B cell (primary cell): Measurements from ENCODE around the gene IL7R. TPM values are rescaled to one million over a fixed set of nuclear protein-coding genes. Genes with fewer than 3 reads are reported as not detected.

Source experiments
- ATAC-seq: fragments of 200-7000 bp; cut with Tn5 transposase; one replicate; pipeline ENCODE4 v1.10.0; 2021; ENCODE audit warnings: low read depth, mild to moderate bottlenecking, moderate number of reproducible peaks, moderate library complexity
- CTCF ChIA-PET: fragments of 350-600 bp; sonication (Branson Sonifier 250); formaldehyde crosslinking; loops from one replicate; lab custom pipeline; 2021; ENCODE audit warnings: antibody characterized with exemption, inconsistent platforms; lab: Charles Lee
- POLR2A ChIA-PET: fragments of 350-600 bp; sonication (Branson Sonifier 250); formaldehyde crosslinking; loops from one replicate; lab custom pipeline; 2021; ENCODE audit warnings: antibody characterized with exemption; lab: Charles Lee
- DNase-seq: peaks from one replicate; pipeline ENCODE4 v3.0.0; 2013
- H2AFZ ChIP-seq: 2 replicates; pipeline ENCODE4 v1.6.1; 2012; ENCODE audit warnings: mild to moderate bottlenecking, low read depth, low read length; ENCODE audit not compliant: insufficient read depth, poor library complexity, severe bottlenecking
- H3K27ac ChIP-seq, 2 donors: 1 replicate in 1 of 2; 2 replicates in 1 of 2; pipeline ENCODE4 v1.5.1; 2012 to 2013; ENCODE audit warnings: low read length in 2 of 2, mild to moderate bottlenecking in 2 of 2, moderate library complexity in 1 of 2
- H3K27me3 ChIP-seq, 4 experiments: fragments of 200-600 bp in 1 of 4; sonication (generic) in 1 of 4; replicated peaks in 1 of 4; 1 replicate in 2 of 4; 2 replicates in 2 of 4; pipeline versions ENCODE4 v1.6.1 to v1.7.0; 2013 to 2016; ENCODE audit warnings: low read length in 3 of 4, mild to moderate bottlenecking in 2 of 4, mixed read lengths in 1 of 4, moderate library complexity in 1 of 4; ENCODE audit not compliant: insufficient read depth in 4 of 4, control insufficient read depth in 3 of 4; ENCODE audit errors: control extremely low read depth in 1 of 4
- H3K36me3 ChIP-seq, 2 experiments: replicated peaks in 1 of 2; 1 replicate in 1 of 2; 2 replicates in 1 of 2; pipeline versions ENCODE4 v1.6.1 to v1.7.1; 2013; ENCODE audit warnings: low read length in 1 of 2; ENCODE audit not compliant: insufficient read depth in 2 of 2, control insufficient read depth in 1 of 2; ENCODE audit errors: control extremely low read depth in 1 of 2, extremely low read depth in 1 of 2
- H3K4me1 ChIP-seq, 2 donors: fragments of 200-600 bp in 1 of 2; sonication (generic) in 1 of 2; 1 replicate in 1 of 2; 2 replicates in 1 of 2; pipeline versions ENCODE4 v1.5.1 to v1.6.1; 2013 to 2017; ENCODE audit warnings: low read length in 2 of 2; ENCODE audit not compliant: control insufficient read depth in 2 of 2, insufficient read depth in 2 of 2
- H3K4me2 ChIP-seq: replicated peaks from 2 replicates; pipeline ENCODE3; 2012; ENCODE audit warnings: mild to moderate bottlenecking, low read depth, low read length; ENCODE audit not compliant: poor library complexity, severe bottlenecking
- H3K4me3 ChIP-seq, 5 experiments: fragments of 200-600 bp in 1 of 5; sonication (generic) in 1 of 5; 1 replicate in 3 of 5; 2 replicates in 2 of 5; pipeline versions ENCODE4 v1.5.1 to v1.7.0; 2011 to 2016; ENCODE audit warnings: low read length in 4 of 5, mild to moderate bottlenecking in 4 of 5, low read depth in 2 of 5, control low read depth in 1 of 5, moderate library complexity in 1 of 5; ENCODE audit not compliant: insufficient read depth in 1 of 5; ENCODE audit errors: control extremely low read depth in 1 of 5, extremely low read depth in 1 of 5
- H3K79me2 ChIP-seq: fragments of 200-600 bp; sonication (generic); one replicate; pipeline ENCODE4 v1.6.0; 2016; ENCODE audit warnings: low read length; ENCODE audit not compliant: control insufficient read depth, insufficient read depth
- H3K9ac ChIP-seq: fragments of 200-600 bp; sonication (generic); 2 replicates; pipeline ENCODE4 v1.6.1; 2017; ENCODE audit warnings: mild to moderate bottlenecking, low read length, moderate library complexity
- H3K9me3 ChIP-seq, 3 donors: one replicate each; pipeline versions ENCODE4 v1.6.1 to v1.7.1; 2013; ENCODE audit warnings: low read length in 2 of 3; ENCODE audit not compliant: control insufficient read depth in 2 of 3, insufficient read depth in 1 of 3; ENCODE audit errors: control extremely low read depth in 1 of 3
- H4K20me1 ChIP-seq: 2 replicates; pipeline ENCODE4 v1.6.0; 2012; ENCODE audit warnings: mild to moderate bottlenecking, low read length; ENCODE audit not compliant: insufficient read depth, control insufficient read depth, poor library complexity, severe bottlenecking
- H3K27ac Mint-ChIP-seq: one replicate; pipeline ENCODE4 v1.8.0; 2021; ENCODE audit warnings: mixed read lengths
- H3K27me3 Mint-ChIP-seq: one replicate; pipeline ENCODE4 v1.8.0; 2021; ENCODE audit warnings: mixed read lengths
- H3K4me1 Mint-ChIP-seq: one replicate; pipeline ENCODE4 v1.8.0; 2021; ENCODE audit warnings: mixed read lengths
- H3K4me3 Mint-ChIP-seq: one replicate; pipeline ENCODE4 v1.8.0; 2021; ENCODE audit warnings: mixed read lengths
- H3K9me3 Mint-ChIP-seq: one replicate; pipeline ENCODE4 v1.8.0; 2022; ENCODE audit warnings: mixed read lengths; ENCODE audit not compliant: insufficient read depth
- EZH2 ChIP-seq: IDR thresholded peaks from 2 replicates; pipeline ENCODE4 v1.6.1; 2012; ENCODE audit warnings: borderline replicate concordance, low read depth, mild to moderate bottlenecking, moderate library complexity, low read length; ENCODE audit not compliant: insufficient read depth, poor library complexity, severe bottlenecking
- WGBS: methylation state at CpG from one replicate; pipeline ENCODE4 v1.1.5; 2013; ENCODE audit warnings: missing lambda C conversion rate; ENCODE audit not compliant: insufficient coverage; 5-methylcytosine and 5-hydroxymethylcytosine counted together
- intact Hi-C: fragments of 100-400 bp; cut with micrococcal nuclease; formaldehyde crosslinking; loops from one replicate; pipeline ENCODE4 v1.10.0; 2022
- polyA plus RNA-seq: library from polyadenylated mRNA; depleted of rRNA; stranded (reverse); fragments of >200 nt; gene quantifications from 2 replicates; pipeline ENCODE4 v1.2.3, GENCODE V29; 2012
- total RNA-seq, 2 donors: library from RNA; stranded (reverse); fragments of 120-200 nt in 1 of 2; gene quantifications; 1 replicate in 1 of 2; 2 replicates in 1 of 2; pipeline versions ENCODE4 v1.2.3 to v1.2.4, GENCODE V29; 2013 to 2022
- TF ChIP-seq, protein P1 (sequence below): fragments of 200-600 bp; IDR thresholded peaks from one replicate; pipeline ENCODE4 v1.8.0; 2022; ENCODE audit warnings: antibody characterized with exemption, mild to moderate bottlenecking

Gene IL7R
- total and polyA plus RNA-seq, 2 donors (not counting 1 experiment from before 2014, with no cell fraction given) = 2.4 TPM

DNA sequence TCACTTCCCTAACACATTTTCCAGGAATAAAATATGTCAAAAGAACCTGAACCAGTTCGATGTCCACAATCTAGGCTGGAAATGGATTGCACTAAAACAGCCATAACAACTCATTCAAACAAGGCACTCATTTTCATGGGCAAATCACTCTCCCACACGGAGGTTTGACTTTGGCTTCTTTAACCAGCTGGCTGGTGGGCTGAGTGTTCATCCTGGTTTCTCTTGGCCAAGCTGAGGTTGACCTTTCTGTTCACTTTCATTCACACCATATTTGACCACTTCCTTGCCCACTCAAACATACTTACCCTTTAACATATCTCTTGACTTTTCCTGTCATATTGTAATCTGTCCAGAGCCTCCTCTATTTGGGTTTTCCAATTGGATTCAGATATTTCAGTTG lies 5.4 kb downstream of the IL7R start:
- Histone ChIP-seq H3K4me3 (no peak overlapping the region), H3K4me1 (no peaks in the 10 kb centered on the region), H3K27ac (no peak overlapping the region), H3K36me3 (peaks cover 0 to 1% of the 10 kb centered on the region in 2 experiments), H3K4me2 (no peak overlapping the region), H4K20me1 (no peaks in the 10 kb centered on the region), H3K9ac (no peak overlapping the region), H3K27me3 (no peaks in the 10 kb centered on the region), H3K9me3 (no peaks in the 10 kb centered on the region), H2AFZ (no peak overlapping the region), H3K79me2 (no peaks in the 10 kb centered on the region)
- Mint-ChIP-seq H3K4me1 (no peaks in the 10 kb centered on the region), H3K9me3 (peaks cover 3% of the 10 kb centered on the region), H3K27ac (no peak overlapping the region), H3K4me3 (no peak overlapping the region), H3K27me3 (peaks cover 3% of the 10 kb centered on the region)
- ChIA-PET POLR2A (no interaction called here), CTCF (no interaction called here)
- DNase-seq (no peak), ATAC-seq (no peak)
- intact Hi-C loops = no loop called here
- WGBS = 52% methylated on average over 2 of the region's 2 CpGs
- no peak for TF ChIP-seq EZH2
- TF ChIP-seq, protein P1, sequence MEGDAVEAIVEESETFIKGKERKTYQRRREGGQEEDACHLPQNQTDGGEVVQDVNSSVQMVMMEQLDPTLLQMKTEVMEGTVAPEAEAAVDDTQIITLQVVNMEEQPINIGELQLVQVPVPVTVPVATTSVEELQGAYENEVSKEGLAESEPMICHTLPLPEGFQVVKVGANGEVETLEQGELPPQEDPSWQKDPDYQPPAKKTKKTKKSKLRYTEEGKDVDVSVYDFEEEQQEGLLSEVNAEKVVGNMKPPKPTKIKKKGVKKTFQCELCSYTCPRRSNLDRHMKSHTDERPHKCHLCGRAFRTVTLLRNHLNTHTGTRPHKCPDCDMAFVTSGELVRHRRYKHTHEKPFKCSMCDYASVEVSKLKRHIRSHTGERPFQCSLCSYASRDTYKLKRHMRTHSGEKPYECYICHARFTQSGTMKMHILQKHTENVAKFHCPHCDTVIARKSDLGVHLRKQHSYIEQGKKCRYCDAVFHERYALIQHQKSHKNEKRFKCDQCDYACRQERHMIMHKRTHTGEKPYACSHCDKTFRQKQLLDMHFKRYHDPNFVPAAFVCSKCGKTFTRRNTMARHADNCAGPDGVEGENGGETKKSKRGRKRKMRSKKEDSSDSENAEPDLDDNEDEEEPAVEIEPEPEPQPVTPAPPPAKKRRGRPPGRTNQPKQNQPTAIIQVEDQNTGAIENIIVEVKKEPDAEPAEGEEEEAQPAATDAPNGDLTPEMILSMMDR = no peak

DNA sequence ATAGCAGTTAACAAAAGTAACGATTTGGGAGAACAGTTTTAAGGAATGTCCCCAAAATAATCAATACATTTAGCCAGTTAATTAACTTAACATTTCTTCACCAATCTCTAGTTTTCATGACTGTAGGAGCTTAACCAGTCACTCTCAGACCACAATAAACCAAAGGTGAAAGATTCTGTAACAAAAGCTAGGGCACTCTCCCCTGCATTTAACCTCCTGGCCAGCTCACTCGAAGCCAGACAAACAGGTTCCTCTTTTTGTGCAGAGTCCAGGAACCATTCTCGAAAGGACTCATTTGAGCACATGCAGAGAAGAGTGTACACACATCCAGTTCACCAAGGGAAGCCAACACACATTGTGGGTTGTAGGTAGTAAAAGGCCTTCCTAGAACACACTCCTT lies 6.5 kb downstream of the IL7R start:
- no peak overlapping the region for H3K27ac Mint-ChIP-seq

More for the DNA sequence above, 6.5 kb downstream of the IL7R start:
- H3K79me2 ChIP-seq = no peaks in the 10 kb centered on the region
- H3K27me3 ChIP-seq = no peaks in the 10 kb centered on the region
- H3K27ac ChIP-seq = no peak overlapping the region
- no peaks in the 10 kb centered on the region for H3K27me3 Mint-ChIP-seq
- DNase-seq (no peak), ATAC-seq (no peak)
- H3K4me1 Mint-ChIP-seq = no peaks in the 10 kb centered on the region
- CTCF ChIA-PET = interaction anchor here (0.9 kb wide), 1 partner anchor 63 kb away, joined by 3 read pairs; no protein-coding TSS in a partner anchor
- no peak overlapping the region for H2AFZ ChIP-seq
- no peaks in the 10 kb centered on the region for H4K20me1 ChIP-seq
- no peak overlapping the region for H3K9ac ChIP-seq
- no peak overlapping the region for H3K4me3 ChIP-seq
- WGBS = 100% methylated on average over 1 of the region's 3 CpGs
- peaks cover 0 to 1% of the 10 kb centered on the region in 2 experiments for H3K36me3 ChIP-seq
- no peaks in the 10 kb centered on the region for H3K9me3 ChIP-seq
- TF ChIP-seq, protein P1 = no peak
- TF ChIP-seq EZH2 = no peak
- H3K9me3 Mint-ChIP-seq = peaks cover 3% of the 10 kb centered on the region
- intact Hi-C loops = no loop called here
- POLR2A ChIA-PET = no interaction called here
- H3K4me2 ChIP-seq = no peak overlapping the region
- no peak overlapping the region for H3K4me3 Mint-ChIP-seq
- no peaks in the 10 kb centered on the region for H3K4me1 ChIP-seq
